HG03103 (cell line): ENCODE data around the gene BNIP1.

Experiments used
- ATAC-seq: cut with Tn5 transposase; IDR thresholded peaks from one replicate; pipeline ENCODE4 v1.9.1; 2021; ENCODE audit warnings: low read depth; ENCODE audit not compliant: unreplicated experiment

The BNIP1 gene

DNA sequence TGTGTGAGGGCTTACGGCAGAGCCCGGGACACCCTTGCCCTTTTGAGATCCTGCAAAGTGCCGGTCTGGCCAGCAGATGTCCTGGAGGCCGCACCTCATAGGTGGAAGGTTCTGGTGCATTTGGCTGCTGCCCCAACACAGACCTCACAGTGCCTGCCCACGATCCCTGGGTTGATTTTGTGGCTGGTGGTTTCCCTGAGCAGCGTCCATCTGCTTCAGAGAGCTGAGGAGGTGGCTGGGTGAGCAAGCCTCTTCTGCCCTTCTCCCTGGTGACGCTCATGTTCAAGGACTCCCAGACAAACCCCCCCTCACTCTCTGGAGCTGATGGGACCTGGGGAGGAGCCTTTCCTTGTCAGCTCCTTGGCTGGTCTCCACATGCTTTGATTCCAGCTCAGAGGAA is 18.9 kb downstream of the BNIP1 start:
- ATAC-seq = no peak

DNA sequence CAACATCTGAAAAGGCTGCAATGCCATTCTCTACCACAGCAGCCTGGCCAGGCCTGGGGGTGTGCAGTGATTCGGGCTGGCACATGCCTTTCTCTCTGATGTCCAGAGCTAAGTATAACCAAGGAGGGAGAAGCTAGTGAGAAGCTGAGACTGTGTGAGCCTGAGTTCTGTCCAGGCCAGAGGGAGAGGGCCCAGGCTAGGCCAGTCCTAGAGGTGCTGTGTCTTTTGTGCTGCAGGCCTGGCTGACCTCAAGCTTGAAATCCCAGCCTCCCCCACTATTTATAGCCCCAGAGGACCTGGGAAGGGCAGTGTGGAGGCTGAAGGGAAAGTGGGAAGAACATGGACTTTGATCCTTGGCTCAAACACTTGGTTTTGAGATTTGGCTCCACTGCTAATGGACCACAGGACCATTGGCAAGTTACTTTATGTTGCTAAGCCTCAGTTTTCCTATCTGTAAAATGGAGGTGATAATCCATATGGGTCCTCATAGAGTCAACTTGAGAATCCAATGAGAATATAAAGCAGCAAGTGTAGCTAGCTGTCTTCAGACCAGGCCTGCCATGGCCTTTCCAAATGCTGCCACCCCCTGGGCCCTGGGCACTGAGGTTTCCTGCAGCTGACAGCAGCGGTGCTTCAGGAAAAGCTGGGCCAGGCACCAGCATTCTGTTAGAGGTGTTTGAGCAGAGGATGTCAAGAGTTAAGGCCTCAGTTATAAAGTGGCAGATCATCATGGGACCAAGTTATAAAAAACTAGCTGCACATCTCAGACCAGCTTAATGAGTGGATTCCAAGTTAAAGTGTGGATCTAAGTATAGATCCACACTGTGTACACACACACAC is 21.1 kb downstream of the BNIP1 start:
- ATAC-seq = no peak

DNA sequence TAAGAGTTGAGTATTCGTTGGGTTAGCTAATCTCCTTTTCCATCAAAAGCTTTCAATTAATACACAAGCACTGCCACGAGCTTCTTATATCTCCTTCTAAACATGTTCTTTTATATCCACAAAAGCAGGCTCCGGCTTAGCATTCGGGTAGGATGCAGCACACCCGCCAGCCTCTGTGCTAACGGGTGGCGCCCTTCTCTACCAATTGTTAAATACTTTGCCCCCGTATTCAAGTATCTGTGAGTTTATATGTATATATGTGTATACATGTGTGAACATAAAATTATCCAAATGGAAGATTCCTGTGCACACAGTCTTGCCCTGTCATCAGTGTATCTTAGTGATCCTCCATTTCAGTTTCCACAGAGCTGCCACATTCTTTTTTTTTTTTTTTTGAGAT is 27.8 kb downstream of the BNIP1 start:
- no peak for ATAC-seq

GRCh38 chr5:173175523-173175922 is 31.2 kb downstream of the BNIP1 start:
- ATAC-seq = no peak

- no peak for ATAC-seq
These were observed 34.1 kb downstream of the BNIP1 start for GRCh38 chr5:173178369-173178910.

GRCh38 chr5:173180331-173180730 is 36.0 kb downstream of the BNIP1 start:
- no peak for ATAC-seq

DNA sequence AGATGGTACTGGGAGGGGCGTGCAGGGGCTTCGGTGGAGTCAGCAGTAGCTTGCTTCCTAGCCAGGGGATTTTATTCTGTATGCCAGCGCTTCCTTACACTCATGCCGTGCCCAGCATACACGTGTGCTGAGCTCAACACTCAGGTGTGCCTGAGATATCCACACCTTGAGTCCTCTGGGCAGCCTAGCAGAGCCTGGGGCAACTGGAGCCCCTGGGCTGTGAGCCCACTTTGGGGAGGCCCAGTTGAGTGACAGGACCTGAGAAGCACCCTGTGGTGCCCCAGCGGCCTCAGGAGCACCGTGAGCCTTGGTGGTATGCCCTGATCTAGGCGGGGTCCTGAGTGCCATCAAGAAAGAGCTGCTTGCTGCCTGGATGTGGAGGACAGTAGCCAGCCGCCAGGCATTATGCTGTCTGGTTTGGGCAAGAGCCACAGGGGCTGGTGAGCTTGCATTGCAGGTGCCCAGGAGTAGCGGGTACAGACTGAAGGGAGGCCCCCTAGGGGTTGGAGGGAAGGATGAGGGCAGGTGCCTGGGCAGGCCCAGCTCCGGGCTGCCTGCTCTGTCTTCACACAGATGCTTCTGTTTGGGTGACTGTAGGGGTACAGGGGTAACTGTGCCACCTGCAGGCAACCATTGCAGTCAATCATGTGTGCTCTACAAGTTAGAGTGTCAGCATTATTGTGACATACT is 42.9 kb downstream of the BNIP1 start:
- no peak for ATAC-seq

DNA sequence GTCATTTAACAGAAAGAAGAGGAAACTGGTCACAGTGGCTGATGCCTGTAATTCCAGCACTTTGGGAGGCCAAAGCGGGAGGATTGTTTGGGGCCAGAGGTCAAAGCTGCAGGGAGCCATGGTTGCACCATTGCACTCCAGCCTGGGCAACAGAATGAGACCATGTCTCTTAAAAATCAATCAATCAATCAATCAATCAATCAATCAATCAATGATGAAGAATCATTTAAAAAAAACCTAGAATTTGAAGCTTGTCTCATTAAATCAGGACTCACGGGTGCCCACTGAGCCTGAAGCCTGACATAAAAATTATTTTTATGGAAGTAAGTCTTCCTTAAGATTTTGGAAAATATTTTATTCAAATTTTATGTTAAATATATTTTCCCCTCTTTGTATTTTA is 43.9 kb downstream of the BNIP1 start:
- ATAC-seq = no peak

GRCh38 chr5:173191015-173191414 is 46.7 kb downstream of the BNIP1 start:
- no peak for ATAC-seq

DNA sequence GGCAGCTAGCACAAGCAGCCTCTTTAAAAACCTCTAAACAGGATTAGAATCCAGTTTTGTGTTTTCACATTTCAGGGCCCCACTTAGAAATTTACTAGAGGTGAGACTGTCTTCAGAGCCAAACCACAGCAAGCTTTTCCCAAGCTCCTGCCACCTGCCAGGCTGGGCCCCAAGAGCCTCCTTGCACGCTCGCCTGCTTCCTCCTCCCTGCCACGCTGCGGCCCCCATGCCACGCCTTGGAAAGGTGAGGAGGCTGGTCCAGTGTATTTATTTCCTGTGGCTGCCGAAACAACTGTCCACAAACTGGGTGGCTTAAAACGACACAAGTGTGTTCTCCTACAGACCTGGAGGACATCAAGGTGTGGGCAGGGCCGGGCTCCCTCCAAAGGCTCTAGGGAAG is 47.2 kb downstream of the BNIP1 start:
- ATAC-seq = no peak

DNA sequence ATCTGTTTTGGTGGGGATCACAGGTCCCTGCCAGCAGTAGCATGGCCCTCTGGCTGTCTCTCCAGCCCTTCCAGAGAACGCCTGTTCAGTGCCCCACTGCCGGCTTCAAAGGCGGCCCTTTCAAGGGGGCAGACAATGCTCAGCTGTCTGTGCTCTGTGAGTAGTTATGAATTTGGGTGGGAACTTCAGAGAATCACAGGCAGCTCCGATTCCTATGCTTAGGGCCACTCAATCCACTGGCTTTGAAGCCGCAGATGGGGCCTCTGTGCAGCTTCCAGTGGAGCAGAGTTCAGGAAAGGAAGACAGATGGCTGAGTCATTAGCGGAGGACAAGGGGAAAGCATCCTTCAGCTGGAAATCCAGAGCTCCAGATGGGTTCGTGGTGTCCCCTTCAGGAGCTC is 48.2 kb downstream of the BNIP1 start:
- no peak for ATAC-seq

GRCh38 chr5:173196133-173196952 is 52.0 kb downstream of the BNIP1 start:
- no peak for ATAC-seq

DNA sequence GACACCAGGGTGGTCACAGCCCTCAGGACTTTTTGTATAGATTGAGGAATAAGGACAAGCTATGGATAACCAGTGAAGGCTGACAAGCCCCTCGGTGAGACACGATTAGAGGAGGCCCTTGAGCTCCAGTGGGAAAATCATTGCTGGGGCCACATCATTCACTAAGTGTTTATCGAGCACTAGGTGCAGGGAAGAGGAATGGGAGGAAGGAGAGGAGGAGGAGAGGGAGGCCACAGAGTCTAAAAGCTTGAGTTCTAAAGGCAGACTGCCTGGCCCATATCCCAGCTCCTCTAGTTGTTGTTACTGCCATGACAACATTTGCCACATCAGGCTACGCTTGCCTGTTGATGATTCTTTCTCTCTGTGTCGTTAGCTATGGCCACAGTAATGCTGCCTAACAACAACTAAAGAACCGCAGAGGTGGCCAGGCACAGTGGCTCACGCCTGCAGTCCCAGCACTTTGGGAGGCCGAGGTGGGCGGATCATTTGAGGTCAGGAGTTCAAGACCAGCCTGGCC is 53.1 kb downstream of the BNIP1 start:
- ATAC-seq = no peak

DNA sequence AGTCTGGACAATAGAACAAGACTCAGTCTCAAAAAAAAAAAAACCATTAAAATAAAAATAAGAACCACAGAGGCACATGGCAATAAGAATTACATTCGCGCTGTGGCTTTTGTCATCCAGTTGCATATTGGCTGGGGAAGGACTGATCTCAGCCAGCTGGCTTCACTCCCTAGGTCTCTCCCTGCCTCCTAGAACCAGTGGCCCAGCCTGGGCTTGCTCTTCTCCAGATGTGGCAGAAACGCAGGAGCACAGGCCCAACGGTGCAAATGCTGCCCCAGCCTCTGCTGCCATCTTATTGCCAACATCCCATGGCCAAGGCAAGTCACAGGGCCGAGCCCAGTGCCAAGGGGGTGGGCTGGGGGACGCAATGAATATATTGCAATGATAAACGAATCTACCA is 53.7 kb downstream of the BNIP1 start:
- no peak for ATAC-seq

DNA sequence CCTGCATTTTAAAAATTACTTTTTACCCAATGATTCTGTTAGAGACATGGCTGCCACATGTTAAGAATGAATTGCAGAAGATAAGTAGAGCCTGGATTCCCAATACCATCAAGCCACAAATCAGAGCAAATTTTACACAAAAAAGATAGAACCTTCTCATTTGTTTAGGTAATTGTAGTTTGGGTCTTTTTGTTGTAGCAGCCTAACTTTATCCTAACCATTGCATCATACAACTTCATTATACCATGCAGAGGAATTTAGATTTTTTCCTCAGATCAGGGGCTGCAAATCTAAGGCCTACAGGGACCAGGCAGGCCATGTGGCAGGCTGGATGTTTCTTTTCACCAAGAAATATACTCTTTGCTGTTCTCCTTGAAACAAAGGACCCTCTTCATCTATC is 56.0 kb downstream of the BNIP1 start:
- no peak for ATAC-seq

DNA sequence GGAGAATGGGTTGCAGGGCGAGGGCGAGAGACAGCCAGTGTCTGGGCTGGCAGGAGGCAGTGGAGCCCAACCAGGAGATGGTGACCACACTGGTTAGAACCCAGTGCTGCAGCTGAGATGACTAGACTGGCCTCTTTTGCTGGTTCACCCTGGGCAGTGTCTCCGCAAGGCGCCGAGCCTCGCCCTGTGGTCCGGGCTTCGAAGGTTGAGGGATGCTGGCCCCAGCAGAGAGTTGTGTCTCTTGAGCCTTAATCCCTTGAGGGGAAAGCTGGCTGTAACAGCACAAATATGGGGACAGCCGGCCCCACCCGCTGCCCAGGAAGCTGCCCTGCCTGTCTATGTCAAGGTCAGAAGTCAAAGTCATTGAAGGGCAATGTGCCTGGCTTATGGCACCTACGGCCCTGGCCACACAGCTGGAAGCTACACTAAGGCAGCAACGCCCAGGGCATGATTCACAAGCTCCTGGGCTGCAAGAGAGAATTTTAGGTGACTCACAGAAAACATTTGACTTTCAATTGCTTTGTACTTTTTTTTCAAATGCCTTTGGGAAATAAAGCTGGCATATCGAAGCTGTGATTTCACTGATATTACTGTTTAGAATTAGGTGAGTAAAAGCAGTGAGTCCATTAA is 57.4 kb downstream of the BNIP1 start:
- ATAC-seq = no peak

DNA sequence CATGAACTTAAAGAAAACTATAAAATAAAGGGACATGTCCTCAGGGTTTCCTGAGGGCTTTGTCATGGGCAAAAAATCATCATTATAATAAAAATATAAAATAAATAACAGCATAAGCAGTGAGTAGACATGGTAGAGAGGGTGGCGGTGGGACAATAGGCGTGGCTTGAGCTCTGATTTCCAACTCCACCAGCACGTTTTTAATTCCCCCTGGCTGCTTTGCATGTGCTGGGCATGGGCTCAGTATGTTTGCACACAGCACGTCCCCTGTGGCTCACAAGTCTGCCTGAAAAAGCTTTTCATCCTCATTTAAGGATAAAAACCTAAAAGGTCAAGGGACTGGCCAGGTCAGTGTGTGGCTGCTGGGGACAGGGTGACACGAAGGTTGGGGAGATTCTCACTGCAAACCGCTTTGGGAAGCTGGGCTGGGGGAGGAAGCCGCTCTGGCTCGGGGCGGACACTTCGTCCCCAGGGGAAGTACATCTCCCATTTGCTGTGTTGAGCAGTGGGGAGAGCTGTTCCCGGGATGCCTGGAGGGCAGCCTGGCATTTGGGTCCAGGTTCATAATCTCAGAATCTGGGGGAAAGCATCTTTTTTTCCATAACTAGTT is 58.0 kb downstream of the BNIP1 start:
- ATAC-seq = no peak

DNA sequence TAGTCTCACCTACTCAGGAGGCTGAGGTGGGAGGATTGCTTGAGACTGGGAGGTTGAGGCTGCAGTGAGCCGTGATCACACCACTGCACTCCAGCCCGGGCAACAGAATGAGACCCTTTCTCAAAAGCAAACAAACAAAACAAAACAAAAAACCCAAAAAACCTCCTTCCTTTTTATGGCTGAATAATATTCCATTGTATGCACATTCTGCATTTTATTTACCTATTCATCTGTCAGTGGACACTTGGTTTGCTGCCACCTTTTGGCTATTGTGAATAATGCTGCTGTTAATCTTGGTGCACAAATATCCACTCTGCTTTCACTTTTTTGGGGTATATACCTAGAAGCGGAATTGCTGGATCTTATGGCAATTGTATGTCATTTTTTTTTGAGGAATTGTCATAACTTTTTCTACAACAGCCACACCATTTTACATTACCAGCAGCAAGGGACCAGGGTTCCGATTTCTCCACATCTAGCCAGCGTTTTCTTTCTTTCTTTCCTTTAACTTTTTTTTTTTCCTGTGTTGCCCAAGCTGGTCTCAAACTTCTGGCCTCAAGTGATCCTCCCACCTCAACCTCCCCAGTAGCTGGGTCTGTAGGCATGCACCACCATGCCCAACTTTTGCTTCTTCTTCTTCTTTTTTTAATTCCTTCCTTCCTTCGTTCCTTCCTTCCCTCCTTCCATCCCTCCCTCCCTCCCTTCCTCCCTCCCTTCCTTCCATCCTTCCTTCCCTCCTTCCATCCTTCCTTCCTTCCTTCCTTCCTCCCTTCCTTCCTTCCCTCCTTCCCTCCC is 60.1 kb downstream of the BNIP1 start:
- no peak for ATAC-seq

DNA sequence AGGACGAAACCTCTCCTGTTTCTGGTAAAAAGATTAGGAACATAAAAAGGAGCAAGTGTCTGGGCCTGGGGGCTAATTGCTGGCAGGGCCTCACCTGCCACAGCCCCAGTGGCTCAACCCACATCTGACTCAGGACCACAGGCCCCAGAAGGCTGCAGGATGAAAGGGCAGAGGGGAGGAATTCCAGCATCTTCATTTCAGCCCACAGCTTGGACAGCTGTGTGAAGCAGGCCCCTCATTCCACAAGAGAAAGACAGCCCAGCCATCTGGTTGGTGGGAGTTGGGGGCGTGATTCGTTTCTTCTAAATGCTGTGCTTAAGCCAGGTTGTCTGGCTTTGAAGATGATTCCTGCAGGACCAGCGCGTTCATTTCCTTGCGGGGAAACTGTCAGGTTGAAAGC is 61.6 kb downstream of the BNIP1 start:
- ATAC-seq = no peak
